Neural progenitor cell (in vitro differentiated cells): ENCODE results near the gene TSHZ3. TPM values are rescaled to one million over a fixed set of nuclear protein-coding genes. Genes with fewer than 3 reads are reported as not detected.

Experiments
- DNase-seq: peaks from one replicate; pipeline ENCODE4 v3.0.0-alpha.2; 2016; ENCODE audit warnings: low spot score
- H2AFZ ChIP-seq: fragments of 200-600 bp; sonication (generic); replicated peaks from 2 replicates; pipeline ENCODE4 v1.6.1; 2016; ENCODE audit warnings: antibody characterized with exemption
- H3F3A ChIP-seq: fragments of 200-600 bp; sonication (generic); 2 replicates; pipeline ENCODE4 v1.6.1; 2016; ENCODE audit warnings: antibody characterized with exemption, low read depth
- H3K27ac ChIP-seq: fragments of 200-600 bp; sonication (generic); 2 replicates; pipeline ENCODE4 v1.5.1; 2016; ENCODE audit warnings: mild to moderate bottlenecking
- H3K27me3 ChIP-seq: fragments of 200-600 bp; sonication (generic); 2 replicates; pipeline ENCODE4 v1.6.1; 2016; ENCODE audit warnings: mild to moderate bottlenecking, moderate library complexity
- H3K36me3 ChIP-seq: fragments of 200-600 bp; sonication (generic); 2 replicates; pipeline ENCODE4 v1.5.1; 2016
- H3K4me1 ChIP-seq: fragments of 200-600 bp; sonication (generic); 2 replicates; pipeline ENCODE4 v1.6.1; 2016; ENCODE audit warnings: mixed run types
- H3K4me2 ChIP-seq: fragments of 200-600 bp; sonication (generic); 2 replicates; pipeline ENCODE4 v1.6.1; 2016
- H3K4me3 ChIP-seq: fragments of 200-600 bp; sonication (generic); 2 replicates; pipeline ENCODE4 v1.5.1; 2016
- H3K79me2 ChIP-seq: fragments of 200-600 bp; sonication (generic); 2 replicates; pipeline ENCODE4 v1.6.1; 2016; ENCODE audit warnings: low read depth
- H3K9ac ChIP-seq: fragments of 200-600 bp; sonication (generic); 2 replicates; pipeline ENCODE4 v1.6.1; 2016
- H3K9me3 ChIP-seq: fragments of 200-600 bp; sonication (generic); 2 replicates; pipeline ENCODE4 v1.5.1; 2016; ENCODE audit warnings: low read depth
- H4K20me1 ChIP-seq: fragments of 200-600 bp; sonication (generic); 2 replicates; pipeline ENCODE4 v1.6.1; 2016; ENCODE audit warnings: low read depth
- H3K27ac Mint-ChIP-seq: 3 replicates; pipeline ENCODE4 v1.8.0; 2021; ENCODE audit warnings: mixed read lengths
- H3K27me3 Mint-ChIP-seq: 2 replicates; pipeline ENCODE4 v1.8.0; 2022; ENCODE audit warnings: low read depth, mild to moderate bottlenecking, inconsistent platforms, moderate library complexity, mixed read lengths; ENCODE audit not compliant: insufficient read depth
- H3K36me3 Mint-ChIP-seq: 3 replicates; pipeline ENCODE4 v1.8.0; 2021; ENCODE audit warnings: mixed read lengths
- H3K4me1 Mint-ChIP-seq: 3 replicates; pipeline ENCODE4 v1.8.0; 2021; ENCODE audit warnings: mixed read lengths
- H3K4me3 Mint-ChIP-seq: 3 replicates; pipeline ENCODE4 v1.8.0; 2021; ENCODE audit warnings: mild to moderate bottlenecking, moderate library complexity, mixed read lengths
- H3K9me3 Mint-ChIP-seq: 3 replicates; pipeline ENCODE4 v1.8.0; 2020; ENCODE audit warnings: mixed read lengths
- CTCF ChIP-seq: fragments of 200-600 bp; sonication (generic); IDR thresholded peaks from 2 replicates; pipeline ENCODE4 v1.5.1; 2017; ENCODE audit warnings: antibody characterized with exemption, mild to moderate bottlenecking
- EZH2 ChIP-seq: fragments of 200-600 bp; sonication (generic); IDR thresholded peaks from 2 replicates; pipeline ENCODE4 v1.6.1; 2017; ENCODE audit warnings: antibody characterized with exemption, mild to moderate bottlenecking, moderate library complexity
- EZH2phosphoT487 ChIP-seq: fragments of 200-600 bp; sonication (generic); IDR thresholded peaks from 2 replicates; pipeline ENCODE4 v1.6.1; 2017; ENCODE audit warnings: antibody characterized with exemption
- total RNA-seq: library from RNA; depleted of rRNA; stranded (reverse); fragments of >200 nt; gene quantifications from 2 replicates; pipeline ENCODE4 v1.2.3, GENCODE V29; 2015; ENCODE audit warnings: low replicate concordance

Gene TSHZ3
- total RNA-seq, 1 donor from 2014 or later: 0.60 TPM

DNA sequence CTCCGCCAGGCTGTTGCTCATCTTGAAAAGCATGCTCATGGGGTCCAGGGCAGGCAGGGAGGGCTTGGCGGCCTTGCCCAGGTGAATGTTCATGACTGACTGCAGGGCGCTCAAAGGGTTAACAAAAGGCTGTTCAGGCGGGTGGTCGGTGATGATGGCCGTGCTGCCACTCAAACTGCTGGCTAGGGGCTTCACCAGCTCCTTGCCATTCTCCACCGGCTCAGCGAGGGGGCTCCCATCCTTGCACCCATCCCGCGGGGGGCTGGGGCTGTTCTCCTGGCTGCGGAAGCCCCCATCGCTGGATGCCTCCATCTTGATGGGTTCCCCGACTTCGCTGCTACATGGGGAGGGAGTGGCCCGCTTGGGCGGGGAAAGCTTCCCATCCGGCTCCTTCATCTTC, 71.7 kb downstream of the TSHZ3 start:
- Histone ChIP-seq H3K27ac (no peak overlapping the region), H3K4me1 (no peaks in the 10 kb centered on the region)

DNA sequence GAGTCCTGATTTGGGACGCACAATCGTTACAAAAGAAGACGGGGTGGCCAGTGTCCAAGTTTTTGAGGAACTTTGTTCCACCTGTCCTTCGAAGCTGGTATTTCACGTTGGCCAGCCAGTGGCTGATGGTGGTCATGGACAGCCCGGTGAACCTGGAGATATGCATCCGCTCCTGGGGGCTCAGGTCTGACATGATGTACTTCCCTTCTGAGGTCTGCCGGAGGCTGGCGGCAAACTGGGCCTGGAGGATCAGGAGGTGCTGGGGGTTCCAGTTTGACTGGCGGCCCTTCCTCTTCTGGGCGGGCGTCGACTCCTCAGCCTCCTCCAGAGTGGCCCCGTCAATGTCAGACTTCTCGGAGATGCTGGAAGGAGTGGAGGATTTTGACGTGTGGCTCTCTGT, 72.4 kb downstream of the TSHZ3 start:
- Mint-ChIP-seq H3K9me3 (peaks cover 3% of the 10 kb centered on the region), H3K36me3 (peaks cover 7% of the 10 kb centered on the region)

More for the DNA sequence above, 71.7 kb downstream of the TSHZ3 start:
- Histone ChIP-seq H4K20me1 (no peaks in the 10 kb centered on the region), H3K4me3 (no peak overlapping the region), H3K36me3 (no peaks in the 10 kb centered on the region), H2AFZ (no peak overlapping the region), H3K4me2 (no peak overlapping the region), H3K9me3 (no peaks in the 10 kb centered on the region), H3K27me3 (no peaks in the 10 kb centered on the region), H3K9ac (no peak overlapping the region), H3F3A (no peaks in the 10 kb centered on the region), H3K79me2 (no peaks in the 10 kb centered on the region)
- TF ChIP-seq EZH2phosphoT487: no peak
- TF ChIP-seq CTCF: no peak
- no peak for TF ChIP-seq EZH2
- H3K27ac Mint-ChIP-seq: peak overlapping the region; percentile 39
- no peak overlapping the region for H3K4me3 Mint-ChIP-seq
- H3K4me1 Mint-ChIP-seq: peaks cover 19% of the 10 kb centered on the region
- H3K36me3 Mint-ChIP-seq: peaks cover 7% of the 10 kb centered on the region
- no peak for DNase-seq
- H3K9me3 Mint-ChIP-seq: peaks cover 3% of the 10 kb centered on the region
- peaks cover 5% of the 10 kb centered on the region for H3K27me3 Mint-ChIP-seq

DNA sequence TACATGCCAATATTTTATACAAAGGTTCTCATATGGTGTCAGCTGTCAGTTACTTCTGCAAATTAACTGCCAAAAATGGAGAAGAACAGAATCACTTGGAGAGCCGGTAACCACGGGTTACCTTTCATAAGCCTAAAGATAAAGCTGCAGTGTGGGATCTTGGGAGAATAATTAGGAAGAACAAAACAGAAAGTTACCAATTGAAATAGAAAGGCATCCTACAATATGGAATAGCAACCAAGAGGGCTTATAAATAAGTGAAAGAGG, 74.2 kb downstream of the TSHZ3 start:
- no peak overlapping the region for H3K4me3 ChIP-seq
- no peak overlapping the region for H3K4me2 ChIP-seq
- no peak overlapping the region for H3K4me3 Mint-ChIP-seq
- peaks cover 3% of the 10 kb centered on the region for H3K9me3 Mint-ChIP-seq
- H3K27me3 Mint-ChIP-seq: peaks cover 5% of the 10 kb centered on the region
- H2AFZ ChIP-seq: no peak overlapping the region
- no peaks in the 10 kb centered on the region for H3K79me2 ChIP-seq
- no peak overlapping the region for H3K27ac ChIP-seq
- TF ChIP-seq EZH2 (no peak), EZH2phosphoT487 (no peak), CTCF (no peak)
- peaks cover 7% of the 10 kb centered on the region for H3K36me3 Mint-ChIP-seq
- H3K4me1 Mint-ChIP-seq: peaks cover 24% of the 10 kb centered on the region
- H4K20me1 ChIP-seq: no peaks in the 10 kb centered on the region
- no peaks in the 10 kb centered on the region for H3K4me1 ChIP-seq
- H3F3A ChIP-seq: no peaks in the 10 kb centered on the region
- no peaks in the 10 kb centered on the region for H3K27me3 ChIP-seq
- DNase-seq: no peak
- no peaks in the 10 kb centered on the region for H3K36me3 ChIP-seq
- H3K27ac Mint-ChIP-seq: no peak overlapping the region
- H3K9me3 ChIP-seq: no peaks in the 10 kb centered on the region
- no peak overlapping the region for H3K9ac ChIP-seq

More for the DNA sequence above, 72.4 kb downstream of the TSHZ3 start:
- no peak overlapping the region for H2AFZ ChIP-seq
- H4K20me1 ChIP-seq: no peaks in the 10 kb centered on the region
- H3K36me3 ChIP-seq: no peaks in the 10 kb centered on the region
- DNase-seq: no peak
- no peak overlapping the region for H3K4me3 ChIP-seq
- Mint-ChIP-seq H3K27me3 (peaks cover 5% of the 10 kb centered on the region), H3K4me1 (peaks cover 19% of the 10 kb centered on the region), H3K27ac (no peak overlapping the region), H3K4me3 (no peak overlapping the region)
- TF ChIP-seq CTCF (no peak), EZH2phosphoT487 (no peak), EZH2 (no peak)
- H3K4me1 ChIP-seq: no peaks in the 10 kb centered on the region
- no peaks in the 10 kb centered on the region for H3K27me3 ChIP-seq
- H3F3A ChIP-seq: no peaks in the 10 kb centered on the region
- no peaks in the 10 kb centered on the region for H3K9me3 ChIP-seq
- H3K4me2 ChIP-seq: no peak overlapping the region
- H3K9ac ChIP-seq: no peak overlapping the region
- H3K79me2 ChIP-seq: no peaks in the 10 kb centered on the region
- no peak overlapping the region for H3K27ac ChIP-seq
